NCI-H1930 (cell line): ENCODE data around the gene PHF11.

Source experiments
- DNase-seq, 2 experiments: peaks; one replicate each; lab custom pipeline; 2025; lab: John Stamatoyannopoulos, UW

The PHF11 gene

DNA sequence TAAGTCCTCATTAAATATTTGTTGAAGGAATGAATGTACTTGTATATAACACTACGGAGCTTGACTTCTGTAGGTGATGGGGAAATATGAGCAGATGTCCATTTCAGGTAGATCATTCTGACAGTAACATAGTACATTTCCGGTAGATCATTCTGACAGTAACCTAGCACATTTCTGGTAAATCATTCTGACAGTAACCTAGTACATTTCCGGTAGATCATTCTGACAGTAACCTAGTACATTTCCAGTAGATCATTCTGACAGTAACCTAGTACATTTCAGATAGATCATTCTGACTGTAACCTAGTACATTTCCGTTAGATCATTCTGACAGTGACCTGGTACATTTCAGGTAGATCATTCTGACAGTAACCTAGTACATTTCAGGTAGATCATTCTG, 2.5 kb downstream of the PHF11 start:
- DNase-seq, result no peak

DNA sequence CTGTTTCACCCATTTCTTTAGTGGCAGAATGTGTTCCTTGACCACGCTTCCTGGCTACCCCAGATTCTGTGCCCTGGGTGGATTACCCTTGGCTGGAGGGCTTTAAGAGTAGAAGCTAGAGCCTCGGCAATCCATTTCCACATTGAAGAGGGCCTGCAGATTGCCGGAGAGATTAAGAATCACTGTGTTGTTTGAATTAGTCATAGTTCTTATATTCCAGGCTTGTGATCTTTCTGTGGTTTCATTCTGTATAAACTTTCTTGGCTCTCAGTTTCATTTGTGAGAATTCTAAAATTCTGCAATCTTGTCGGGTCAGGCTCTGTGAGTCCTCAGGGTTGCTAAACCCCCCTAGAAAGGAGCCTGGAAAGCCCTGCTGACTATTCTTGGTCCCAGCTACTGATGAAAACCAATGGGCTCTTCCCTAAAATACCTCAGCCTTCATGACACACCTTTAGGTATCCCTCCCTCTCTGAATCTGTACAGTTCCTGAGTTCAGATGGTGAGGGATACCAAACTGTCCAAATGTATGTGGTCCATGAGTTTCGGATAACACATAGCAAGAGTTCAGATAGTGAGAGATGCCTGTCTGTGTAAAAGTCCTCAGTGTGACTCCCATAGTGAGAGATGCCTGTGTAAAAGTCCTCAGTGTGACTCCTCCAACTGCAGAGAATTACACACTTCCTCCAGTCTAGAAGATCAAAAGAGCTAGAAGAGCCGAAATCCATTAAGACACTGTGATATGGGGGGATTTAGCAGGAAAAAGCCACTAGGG, 4.3 kb downstream of the PHF11 start:
- no peak for DNase-seq

DNA sequence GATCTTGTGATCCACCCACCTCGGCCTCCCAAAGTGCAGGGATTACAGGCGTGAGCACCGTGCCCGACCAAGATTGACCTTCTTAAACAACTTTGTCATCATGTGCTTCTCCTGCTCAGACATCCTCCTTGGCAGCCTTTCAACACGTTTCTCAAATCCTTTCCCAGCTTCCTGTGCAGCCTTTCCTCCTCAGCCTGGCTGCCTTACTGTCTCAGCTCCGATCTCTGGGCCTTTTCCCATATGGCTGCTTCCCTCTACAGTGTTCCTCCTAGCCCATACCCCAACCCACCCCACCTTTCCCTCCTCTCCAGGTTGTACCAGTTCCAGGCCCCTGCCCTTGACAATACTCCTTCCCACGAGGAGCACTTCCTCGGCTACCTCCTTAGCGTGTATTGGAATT, 7.2 kb downstream of the PHF11 start:
- no peak for DNase-seq

DNA sequence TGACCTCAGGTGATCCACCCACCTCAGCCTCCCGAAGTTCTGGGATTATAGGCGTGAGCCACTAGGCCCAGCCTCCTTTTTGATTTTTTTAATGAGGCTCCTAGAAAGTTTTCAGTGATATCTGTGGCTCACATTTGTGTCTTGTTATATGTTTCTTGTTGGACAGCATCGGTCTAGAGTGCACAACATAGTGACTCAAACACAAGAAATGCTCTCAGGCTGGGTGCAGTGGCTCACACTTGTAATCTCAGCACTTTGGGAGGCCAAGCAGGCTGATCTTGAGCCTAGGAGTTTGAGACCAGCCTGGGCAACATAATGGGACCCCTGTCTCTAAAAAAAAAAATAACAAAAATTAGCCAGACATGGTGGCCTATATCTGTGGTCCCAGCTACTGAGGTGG, 8.2 kb downstream of the PHF11 start:
- no peak for DNase-seq

DNA sequence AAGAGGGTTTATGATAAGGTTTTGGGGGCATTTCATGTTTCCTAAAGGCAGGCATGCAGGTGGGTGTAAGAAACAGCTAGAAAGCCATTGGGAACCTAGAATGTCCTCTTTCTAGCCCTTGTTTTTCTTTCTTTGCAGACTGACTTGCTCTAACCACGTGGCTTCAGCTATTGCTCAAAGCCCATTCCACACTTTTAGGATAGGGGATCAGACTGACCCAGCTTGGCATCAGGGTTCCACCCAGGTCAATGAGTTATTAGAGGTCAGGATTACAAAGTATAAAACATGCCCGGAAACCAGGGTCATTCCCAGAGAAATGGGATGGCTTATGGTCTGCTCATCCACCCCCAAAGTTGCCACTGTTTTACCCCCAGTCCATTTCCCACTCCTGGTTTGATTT, 16.8 kb downstream of the PHF11 start:
- no peak for DNase-seq

DNA sequence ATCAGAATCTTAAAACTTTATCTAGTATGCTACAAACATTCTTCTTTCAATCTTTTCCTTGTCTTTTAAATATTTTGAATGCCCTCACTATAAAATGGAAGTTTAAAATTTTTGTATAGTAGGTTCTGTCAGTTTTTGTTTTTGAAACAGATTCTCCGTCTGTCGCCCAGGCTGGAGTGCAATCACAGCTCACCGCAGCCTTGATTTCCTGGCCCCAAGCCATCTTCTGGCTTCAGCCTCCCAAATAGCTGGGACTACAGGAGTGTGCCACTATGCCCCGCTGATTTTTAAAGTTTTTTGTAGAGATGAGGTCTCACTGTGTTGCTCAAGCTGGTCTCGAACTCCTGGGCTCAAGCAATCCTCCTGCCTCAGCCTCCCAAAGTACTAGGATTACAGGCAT, 20.7 kb downstream of the PHF11 start:
- no peak for DNase-seq

DNA sequence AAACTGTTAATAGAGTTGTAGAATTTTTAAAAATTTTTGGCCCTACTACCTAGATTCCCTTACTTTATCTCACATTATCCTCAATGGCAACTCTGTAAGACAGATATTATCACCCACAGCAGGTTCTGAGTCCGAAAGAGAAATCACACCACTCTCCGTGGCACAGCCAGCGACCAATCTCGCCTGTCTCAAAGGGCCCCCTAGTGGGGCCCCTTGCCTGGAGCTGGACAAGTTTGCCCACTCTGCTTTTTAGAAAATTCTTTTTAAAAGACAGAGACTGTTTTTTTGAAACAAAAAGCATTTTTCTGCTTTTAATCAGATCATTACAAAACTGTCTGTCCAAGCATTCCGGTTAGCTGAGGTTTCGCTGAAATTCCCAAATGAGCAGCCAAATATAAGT, 21.7 kb downstream of the PHF11 start:
- DNase-seq, result no peak

DNA sequence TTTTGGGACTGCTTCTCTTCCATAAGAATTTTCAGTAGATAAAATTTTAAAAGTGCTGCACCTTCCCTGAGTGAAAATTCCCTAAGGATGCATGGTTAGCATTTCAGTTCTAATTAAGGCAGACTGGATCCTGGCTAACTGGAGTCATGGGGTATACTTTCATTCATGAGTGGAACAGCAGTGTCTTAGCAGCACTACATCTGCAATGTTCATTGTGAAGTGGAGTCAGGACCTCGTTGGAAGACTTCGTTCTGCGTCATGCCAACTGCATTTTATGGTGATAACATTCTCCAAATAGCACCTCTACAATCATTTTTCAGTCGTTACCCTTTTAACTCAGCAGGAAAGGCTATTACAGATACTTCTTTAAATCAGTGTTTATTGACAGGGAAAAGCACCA, 25.5 kb downstream of the PHF11 start:
- no peak for DNase-seq

DNA sequence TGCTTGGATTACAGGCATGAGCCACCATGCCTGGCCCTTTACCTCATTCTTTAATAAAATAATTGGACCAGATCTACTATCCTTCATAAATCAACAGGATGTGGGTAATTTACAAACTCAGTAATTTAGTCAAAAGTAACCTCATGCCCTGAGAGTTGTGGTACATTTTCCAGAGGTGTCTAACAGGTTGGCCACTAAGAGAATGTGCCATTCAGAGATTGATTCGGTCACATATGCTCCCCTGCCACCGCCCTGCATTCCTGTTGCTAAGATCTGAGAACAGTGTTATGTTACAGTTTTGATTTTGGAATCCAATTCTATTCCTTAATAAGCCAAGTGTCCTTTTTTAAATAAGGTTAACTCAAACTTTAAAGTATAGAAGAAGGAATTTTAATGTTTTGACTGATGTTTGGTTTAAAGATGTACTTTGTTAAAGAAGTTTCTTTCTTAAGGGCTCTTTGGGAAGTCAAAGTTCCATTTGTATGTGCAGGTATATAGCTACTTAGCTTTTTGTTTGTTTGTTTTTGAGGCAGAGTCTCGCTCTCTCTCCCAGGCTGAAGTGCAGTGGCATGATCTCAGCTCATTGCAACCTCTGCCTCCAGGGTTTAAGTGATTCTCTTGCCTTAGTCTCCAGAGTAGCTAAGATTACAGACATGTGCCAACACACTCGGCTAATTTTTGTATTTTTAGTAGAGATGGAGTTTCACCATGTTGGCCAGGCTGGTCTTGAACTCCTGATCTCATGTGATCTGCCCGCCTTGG, 29.2 kb downstream of the PHF11 start:
- no peak for DNase-seq

DNA sequence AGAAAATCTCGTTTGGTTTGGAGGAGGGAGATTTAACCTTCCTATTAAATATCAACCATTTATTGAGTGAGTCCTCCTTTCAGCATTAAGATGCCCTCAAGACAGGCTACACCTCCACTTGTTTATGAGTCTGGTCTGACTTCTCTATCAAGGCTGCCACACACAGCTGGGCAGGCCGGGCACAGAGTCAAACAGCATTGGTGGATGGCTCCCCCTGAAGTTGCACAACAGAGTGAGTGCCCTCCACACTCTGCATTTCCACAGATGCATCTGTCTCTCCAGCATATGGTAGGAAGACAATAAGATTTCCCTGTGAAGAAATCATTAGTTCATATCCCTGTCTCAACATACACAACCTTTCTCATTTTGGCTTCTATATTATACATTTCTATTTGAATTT, 31.4 kb downstream of the PHF11 start:
- no peak for DNase-seq

DNA sequence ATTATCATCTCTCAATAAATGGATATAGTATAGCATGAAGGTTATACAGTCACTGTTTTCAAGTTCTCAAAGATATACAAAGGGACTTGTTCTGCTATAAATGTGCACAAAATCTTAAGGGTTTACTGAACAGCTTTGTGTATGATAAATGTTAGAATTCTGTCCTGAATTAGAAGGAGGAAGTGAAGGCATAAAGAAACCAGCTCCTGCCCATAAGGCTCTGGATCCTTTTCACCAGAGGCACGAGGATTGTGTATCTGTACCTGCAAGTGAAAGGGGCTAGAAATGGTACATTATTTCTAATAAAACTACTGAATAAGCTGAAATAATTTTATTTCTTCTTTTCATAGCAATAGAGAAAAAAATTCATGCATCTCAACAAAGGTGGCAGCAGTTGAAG, 32.4 kb downstream of the PHF11 start:
- DNase-seq, result no peak

DNA sequence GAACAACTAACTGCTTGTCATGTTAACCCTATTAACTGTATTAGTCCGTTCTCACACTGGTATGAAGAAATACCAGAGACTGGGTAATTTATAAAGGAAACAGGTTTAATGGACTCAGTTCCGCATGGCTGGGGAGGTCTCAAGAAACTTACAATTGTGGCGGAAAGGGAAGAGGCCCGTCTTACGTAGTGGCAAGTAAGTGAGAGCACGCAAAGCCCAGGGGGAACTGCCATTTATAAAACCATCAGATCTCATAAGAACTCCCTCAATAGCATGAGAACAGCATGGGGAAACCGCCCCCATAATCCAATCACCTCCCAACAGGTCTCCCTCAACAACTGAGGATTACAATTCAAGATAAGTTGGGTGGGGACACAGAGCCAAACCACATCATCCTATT, 34.7 kb downstream of the PHF11 start:
- no peak for DNase-seq

DNA sequence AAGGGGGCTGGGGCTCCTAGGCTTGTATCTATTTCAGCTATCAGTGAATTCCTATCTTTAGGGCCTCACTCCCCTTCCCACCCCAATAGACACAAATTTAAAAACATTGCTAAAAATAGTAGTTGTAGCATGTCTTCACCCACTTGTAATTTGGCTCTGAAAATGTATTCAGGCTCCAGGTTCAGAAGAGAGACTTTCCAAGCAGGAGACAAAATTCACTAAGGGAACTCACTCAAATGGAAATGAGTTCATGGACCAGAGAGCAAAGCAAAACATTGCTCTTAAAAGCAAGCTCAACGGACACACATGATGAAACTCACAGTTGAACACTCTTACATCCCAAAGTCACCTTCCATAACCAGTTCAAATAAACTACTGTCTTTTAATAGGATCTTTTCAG, 36.8 kb downstream of the PHF11 start:
- DNase-seq, result no peak

DNA sequence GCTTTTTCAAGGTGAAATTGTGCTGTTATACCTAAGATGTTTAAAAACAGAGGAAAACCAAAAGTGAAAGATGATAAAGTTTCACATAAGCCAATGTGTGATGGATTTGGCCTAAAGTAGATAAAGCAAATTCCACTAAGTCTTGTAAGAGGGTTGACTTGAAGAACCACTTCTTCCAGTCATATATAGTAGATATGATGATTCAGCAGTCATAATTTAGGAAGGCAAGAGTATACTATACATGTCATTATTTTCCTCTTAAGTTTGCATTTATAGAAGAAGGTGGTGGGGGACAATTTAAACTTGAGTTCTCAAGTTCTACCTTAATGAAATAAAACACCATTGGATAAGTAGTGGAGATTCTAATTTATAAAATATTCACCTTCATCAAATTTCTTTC, 37.3 kb downstream of the PHF11 start:
- no peak for DNase-seq

DNA sequence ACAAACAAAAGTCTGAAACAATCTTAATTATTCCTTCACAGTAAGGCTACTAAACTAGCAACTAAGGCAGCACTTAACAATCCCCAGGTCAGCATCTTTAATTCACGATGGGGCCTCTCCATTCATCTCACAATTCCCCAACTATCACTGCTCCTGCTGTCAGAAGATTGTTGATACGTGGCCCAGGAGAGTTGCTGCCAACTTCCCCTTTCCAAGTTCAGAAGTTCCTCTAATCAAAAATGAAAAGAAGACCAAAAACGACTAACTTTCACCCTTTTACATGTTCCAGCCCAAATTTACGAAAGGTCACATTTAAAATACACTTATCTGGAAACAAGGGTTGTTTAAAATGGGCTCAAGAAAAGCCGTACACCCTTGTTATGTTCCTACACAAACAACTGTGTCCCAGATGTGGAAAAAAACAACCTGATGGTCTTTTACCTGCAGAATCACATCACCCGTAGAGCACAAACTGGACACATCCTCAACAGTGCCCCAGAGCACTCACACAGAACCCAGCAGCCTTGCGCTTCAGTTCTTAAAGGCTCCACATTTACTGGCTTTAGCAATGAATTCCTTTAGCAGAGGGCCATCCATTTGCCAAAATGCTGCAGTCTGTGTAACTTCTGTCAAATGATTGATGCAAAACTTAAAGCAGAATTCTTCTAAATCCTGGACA, 38.0 kb downstream of the PHF11 start:
- DNase-seq, result no peak

DNA sequence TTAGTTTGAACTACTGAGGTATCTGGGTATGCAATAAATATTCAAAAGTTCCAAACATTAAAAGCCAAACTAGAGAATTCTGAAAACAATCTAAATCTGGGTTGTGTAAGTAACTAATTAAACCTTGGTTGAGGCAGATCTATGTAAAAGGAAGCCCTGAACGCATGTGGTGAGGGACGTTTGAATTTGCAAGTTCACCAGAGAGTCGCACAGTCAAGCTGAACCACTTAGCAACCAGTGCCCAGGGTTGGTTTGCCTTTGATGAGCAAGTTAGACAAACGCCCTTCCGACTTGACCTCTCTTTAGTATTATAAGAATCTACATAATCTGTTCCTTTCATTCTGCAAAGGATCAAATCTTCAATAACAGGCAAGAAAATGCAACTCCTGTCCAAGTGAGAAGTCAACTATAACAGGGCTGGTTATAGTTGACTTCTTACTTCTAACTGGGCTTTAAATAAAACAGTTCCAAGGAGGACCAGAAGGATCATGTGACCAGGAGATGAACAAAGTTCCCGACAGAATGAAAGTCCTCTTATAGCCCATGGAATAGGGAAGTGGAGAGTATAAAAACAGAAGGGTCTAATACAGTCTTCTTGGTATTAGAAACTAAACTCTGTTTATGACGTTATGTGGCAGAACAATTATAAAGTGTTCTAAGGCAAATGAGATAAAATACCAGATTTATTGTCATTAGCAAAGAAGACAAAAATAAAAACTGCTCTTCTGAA, 40.6 kb downstream of the PHF11 start:
- no peak for DNase-seq

DNA sequence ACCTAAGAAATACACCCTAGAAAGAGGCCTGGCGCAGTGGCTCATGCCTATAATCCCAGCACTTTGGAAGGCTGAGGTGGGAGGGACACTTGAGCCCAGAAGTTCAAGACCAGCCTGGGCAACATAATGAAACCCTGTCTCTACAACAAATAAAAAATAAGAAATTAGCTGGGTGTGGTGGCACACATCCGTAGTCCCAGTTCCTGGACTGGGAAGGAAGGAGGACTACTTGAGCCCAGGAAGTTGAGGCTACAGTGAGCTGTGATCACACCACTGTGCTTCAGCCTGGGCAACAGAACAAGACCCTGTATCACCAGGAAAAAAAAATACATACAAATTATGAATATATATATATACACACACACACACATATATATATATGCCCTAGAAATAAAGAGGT, 42.7 kb downstream of the PHF11 start:
- no peak for DNase-seq

DNA sequence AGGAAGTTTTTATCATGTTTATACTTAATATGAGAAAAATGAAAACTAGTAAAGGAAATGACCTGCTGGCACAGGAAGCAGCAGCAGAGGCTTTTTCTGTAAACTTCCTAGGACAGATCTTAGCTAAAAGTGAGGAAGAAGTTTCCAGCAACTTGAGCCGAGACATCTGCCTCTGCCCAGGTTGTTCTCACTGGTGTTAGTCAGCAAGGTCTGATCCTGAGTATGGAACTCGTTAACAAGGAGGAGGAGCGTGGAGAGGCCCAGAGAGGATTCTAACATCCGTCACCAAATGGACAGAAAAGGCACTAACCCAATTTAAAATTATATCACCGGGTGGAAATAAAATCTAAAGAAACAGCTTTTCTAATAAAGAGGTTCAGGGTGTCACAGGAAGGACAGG, 43.6 kb downstream of the PHF11 start:
- DNase-seq, result no peak

DNA sequence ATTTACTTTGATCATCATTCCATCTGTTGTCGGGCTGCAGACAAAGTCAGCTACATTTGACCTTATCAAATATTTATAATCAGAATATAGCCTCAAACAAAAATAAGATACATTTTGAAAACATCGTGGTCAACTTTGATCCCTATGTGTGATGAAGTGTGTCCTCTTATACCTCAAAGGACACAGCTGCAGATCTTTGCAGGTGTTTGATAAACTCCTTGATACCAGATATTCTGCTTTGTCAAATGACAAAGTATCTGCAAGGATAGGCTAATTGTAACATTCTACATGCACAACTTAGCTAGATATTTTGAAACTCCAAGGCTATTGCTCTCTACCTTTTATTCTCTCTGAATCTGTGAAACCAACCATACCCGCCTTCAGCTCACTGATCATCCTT, 44.0 kb downstream of the PHF11 start:
- no peak for DNase-seq

DNA sequence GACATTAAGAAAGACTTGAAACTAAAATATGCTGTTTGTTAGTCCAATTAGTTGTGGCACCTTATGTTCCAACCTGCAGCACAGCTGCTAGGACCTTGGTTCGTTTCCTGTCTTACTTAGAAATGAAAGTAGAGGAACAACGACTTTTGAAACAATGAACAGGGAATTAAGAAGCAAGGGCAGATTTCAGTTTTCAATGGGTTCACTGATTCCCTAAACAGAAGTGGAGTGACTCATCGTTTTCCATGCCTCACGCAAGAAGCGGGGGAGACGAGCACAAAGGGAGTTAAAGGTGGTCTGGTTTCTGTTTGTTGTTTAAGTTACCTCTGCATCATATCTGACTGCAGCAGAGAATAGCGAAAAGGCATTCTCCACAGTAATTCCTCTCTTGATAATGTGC, 44.8 kb downstream of the PHF11 start:
- DNase-seq, result no peak

DNA sequence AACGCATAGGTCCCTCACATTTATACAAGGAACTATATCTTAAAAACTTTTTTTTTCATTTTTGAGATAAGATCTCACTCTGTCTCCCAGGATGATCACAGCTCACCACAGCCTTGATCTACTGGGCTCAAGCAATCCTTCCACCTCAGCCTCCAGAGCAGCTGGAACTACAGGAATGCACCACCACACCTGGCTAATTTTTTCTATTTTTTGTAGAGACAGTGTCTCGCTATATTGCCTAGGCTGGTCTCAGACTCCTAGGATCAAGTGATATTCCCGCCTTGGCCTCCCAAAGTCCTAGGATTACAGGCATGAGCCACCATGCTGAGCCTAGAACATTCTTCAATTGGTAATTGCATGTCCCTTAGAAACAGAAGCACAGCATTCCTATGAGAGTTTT, 47.9 kb downstream of the PHF11 start:
- DNase-seq, result no peak

DNA sequence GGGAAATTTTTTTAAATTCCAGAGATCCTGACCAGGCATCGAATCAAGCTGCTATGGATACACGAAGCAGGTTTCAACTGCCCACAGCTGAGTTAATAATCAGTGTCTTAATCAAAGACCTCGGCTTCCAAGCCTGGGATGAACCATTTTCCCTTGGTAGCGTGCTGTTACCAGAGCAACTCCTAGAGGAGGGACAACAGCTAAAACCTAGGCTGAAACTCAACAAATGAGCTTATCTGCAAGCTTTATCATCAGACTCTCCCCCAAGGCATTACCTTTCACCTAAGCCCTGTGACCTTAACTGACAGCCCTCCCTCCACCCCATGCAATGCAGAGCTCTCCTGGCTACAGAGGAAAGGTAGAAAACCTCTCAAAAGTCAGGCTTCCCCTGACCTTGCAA, 49.9 kb downstream of the PHF11 start:
- DNase-seq, result no peak

DNA sequence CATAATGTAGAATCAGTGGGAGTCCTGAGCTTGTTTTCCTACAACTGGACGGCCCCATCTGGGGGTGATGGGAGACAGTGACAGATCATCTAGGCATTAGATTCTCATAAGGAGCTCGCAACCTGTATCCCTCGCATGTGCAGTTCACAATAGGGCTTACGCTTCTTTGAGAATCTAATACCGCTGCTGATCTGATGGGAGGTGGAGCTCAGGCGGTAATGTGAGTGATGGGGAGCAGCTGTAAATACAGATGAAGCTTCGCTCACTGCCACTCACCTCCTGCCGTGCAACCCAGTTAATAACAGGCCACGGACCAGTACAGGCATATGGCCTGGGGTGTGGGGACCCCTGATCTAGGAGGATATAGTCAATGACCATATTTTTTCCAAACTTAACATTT, 50.8 kb downstream of the PHF11 start:
- DNase-seq, result no peak
